Measurements from ENCODE around the gene SIPA1L3.
"Not testable (repeated sequence)": the region's sequence is repeated elsewhere in the genome, so short reads cannot be mapped to it uniquely, and the experiment has no call there.

DNA sequence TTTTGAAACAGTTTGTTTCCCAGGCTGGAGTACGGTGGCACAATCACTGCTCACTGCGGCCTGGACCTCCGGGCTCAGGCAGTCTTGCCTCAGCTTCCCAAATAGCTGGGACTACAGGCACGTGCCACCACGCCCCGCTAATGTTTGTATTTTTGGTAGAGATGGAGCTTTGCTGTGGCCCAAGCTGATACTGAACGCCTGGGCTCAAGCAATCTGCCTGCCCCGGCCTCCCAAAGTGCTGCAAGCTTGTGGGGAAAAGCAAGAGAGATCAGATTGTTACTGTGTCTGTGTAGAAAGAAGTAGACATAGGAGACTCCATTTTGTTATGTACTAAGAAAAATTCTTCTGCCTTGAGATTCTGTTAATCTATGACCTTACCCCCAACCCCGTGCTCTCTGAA is 41.1 kb upstream of the SIPA1L3 start:
- TF ChIP-seq, protein P1, sequence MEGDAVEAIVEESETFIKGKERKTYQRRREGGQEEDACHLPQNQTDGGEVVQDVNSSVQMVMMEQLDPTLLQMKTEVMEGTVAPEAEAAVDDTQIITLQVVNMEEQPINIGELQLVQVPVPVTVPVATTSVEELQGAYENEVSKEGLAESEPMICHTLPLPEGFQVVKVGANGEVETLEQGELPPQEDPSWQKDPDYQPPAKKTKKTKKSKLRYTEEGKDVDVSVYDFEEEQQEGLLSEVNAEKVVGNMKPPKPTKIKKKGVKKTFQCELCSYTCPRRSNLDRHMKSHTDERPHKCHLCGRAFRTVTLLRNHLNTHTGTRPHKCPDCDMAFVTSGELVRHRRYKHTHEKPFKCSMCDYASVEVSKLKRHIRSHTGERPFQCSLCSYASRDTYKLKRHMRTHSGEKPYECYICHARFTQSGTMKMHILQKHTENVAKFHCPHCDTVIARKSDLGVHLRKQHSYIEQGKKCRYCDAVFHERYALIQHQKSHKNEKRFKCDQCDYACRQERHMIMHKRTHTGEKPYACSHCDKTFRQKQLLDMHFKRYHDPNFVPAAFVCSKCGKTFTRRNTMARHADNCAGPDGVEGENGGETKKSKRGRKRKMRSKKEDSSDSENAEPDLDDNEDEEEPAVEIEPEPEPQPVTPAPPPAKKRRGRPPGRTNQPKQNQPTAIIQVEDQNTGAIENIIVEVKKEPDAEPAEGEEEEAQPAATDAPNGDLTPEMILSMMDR (IDR thresholded peaks at IDR 0.05; ENCODE audit: low read depth, low read length): not testable (repeated sequence)
- not testable (repeated sequence) for TF ChIP-seq POLR2A (IDR thresholded peaks at IDR 0.05; ENCODE audit: extremely low read depth, insufficient read length)
- TF ChIP-seq, protein P2, sequence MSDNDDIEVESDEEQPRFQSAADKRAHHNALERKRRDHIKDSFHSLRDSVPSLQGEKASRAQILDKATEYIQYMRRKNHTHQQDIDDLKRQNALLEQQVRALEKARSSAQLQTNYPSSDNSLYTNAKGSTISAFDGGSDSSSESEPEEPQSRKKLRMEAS (IDR thresholded peaks at IDR 0.05; ENCODE audit: low read depth, low read length): not testable (repeated sequence)

Data from NB4 (cell line).